Activated T-cell treated with anti-CD3 and anti-CD28 coated beads, Interleukin-2, amount 50 U/mL, for 24 hours (primary cell): ENCODE measurements around the gene BLOC1S3.
A peak's percentile ranks its signal among the peaks of the same experiment; 100 is the strongest.

ENCODE experiments used
- DNase-seq: peaks from one replicate; pipeline ENCODE4 v3.0.0-alpha.2; 2020
- H3K27ac Mint-ChIP-seq: 2 replicates; pipeline ENCODE4 v1.8.0; 2020; ENCODE audit warnings: mild to moderate bottlenecking, mixed read lengths
- H3K27me3 Mint-ChIP-seq: 2 replicates; pipeline ENCODE4 v1.8.0; 2020; ENCODE audit warnings: mixed read lengths
- H3K36me3 Mint-ChIP-seq: 2 replicates; pipeline ENCODE4 v1.8.0; 2020; ENCODE audit warnings: low read depth, mixed read lengths
- H3K4me1 Mint-ChIP-seq: 2 replicates; pipeline ENCODE4 v1.8.0; 2020; ENCODE audit warnings: low read depth, mixed read lengths
- H3K4me3 Mint-ChIP-seq: 2 replicates; pipeline ENCODE4 v1.8.0; 2020; ENCODE audit warnings: mild to moderate bottlenecking, moderate library complexity, mixed read lengths
- H3K9me3 Mint-ChIP-seq: 2 replicates; pipeline ENCODE4 v1.8.0; 2020; ENCODE audit warnings: mixed read lengths

BLOC1S3 gene

DNA sequence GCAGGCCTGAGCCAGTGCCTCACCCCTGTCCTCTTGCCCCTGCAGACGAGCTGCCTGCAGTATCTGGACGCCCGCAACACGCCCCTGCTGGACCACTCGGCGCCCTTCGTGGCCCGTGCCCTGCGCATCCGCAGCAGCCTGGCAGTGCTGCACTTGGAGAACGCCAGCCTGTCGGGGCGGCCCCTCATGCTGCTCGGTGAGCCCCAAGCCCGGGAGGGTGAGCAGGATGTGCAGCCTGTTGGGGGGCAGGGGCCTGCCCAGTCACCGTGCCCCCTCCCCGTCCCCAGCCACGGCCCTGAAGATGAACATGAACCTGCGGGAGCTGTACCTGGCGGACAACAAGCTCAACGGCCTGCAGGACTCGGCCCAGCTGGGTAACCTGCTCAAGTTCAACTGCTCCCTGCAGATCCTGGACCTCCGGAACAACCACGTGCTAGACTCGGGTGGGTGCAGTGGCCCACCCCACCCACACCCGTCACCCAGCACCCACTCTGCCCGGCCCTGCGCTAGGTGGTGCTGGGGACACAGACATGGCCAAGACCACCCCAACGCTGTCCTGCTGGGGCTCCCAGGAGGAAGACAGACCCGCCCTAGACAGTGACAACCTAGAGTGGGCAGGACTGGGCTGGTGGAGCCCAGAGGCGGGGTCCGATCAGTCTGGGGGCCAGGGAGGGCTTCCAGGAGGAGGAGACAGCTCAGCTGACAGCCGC lies 36.4 kb upstream of the BLOC1S3 start:
- Mint-ChIP-seq H3K4me3 (no peak overlapping the region), H3K9me3 (no peaks in the 10 kb centered on the region), H3K4me1 (peaks cover 2% of the 10 kb centered on the region), H3K27me3 (no peaks in the 10 kb centered on the region), H3K36me3 (peaks cover 38% of the 10 kb centered on the region), H3K27ac (no peak overlapping the region)
- DNase-seq: no peak

DNA sequence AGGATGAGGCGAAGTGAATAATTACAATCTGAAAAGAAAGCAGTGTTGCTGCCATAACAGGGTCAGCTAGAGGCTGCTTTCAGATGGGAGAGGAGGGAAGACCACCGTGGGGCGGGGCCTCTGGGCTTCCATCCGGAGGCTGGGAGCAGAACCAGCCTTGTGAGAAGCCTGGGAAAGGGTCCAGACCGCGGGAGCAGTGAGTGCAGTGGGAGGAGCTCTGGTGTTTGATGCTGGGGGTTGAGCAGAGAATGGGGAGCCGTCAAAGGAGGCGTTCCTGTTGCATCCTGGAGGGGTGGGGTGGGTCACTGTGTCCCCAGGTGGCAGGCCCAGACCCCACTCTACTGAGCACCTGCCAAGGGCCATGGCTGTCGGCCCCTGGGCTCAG lies 35.9 kb upstream of the BLOC1S3 start:
- Mint-ChIP-seq H3K4me3 (no peak overlapping the region), H3K27ac (peak overlapping the region; percentile 55), H3K9me3 (no peaks in the 10 kb centered on the region), H3K27me3 (no peaks in the 10 kb centered on the region), H3K36me3 (peaks cover 41% of the 10 kb centered on the region), H3K4me1 (peaks cover 2% of the 10 kb centered on the region)
- DNase-seq: no peak

DNA sequence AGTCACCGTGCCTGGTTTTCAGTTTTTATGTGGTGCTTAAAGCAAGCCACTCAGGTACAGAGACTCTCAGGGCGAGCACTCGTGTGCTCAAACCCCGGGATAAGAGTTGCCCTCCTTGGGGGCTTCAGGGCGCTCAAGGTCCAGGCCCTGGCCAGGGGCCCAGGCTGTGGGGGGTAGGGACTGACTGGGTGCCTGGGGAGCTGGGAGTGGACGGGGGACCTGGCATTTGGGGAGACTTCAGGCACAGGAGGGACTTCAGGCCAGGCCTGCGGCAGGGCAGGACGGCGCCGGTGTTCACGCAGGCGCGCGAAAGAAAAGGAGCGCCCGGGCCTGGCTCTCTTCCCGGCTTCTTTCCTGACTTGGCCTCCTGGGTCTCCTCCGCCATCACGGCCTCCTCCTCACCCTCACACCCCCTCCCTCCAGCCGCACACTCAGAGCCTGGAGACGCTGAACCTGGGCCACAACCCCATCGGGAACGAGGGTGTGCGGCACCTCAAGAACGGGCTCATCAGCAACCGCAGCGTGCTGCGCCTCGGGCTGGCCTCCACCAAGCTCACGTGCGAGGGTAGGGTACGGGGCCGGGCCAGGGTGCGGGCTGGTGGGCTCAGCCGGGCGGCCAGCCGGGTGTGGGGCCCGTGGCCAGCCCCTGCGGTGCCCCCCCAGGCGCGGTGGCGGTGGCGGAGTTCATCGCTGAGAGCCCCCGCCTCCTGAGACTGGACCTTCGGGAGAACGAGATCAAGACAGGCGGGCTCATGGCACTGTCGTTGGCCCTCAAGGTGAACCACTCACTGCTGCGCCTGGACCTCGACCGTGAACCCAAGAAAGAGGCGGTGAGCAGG lies 33.9 kb upstream of the BLOC1S3 start:
- peaks cover 43% of the 10 kb centered on the region for H3K36me3 Mint-ChIP-seq
- H3K9me3 Mint-ChIP-seq: no peaks in the 10 kb centered on the region
- no peak overlapping the region for H3K4me3 Mint-ChIP-seq
- H3K27me3 Mint-ChIP-seq: no peaks in the 10 kb centered on the region
- peaks cover 7% of the 10 kb centered on the region for H3K4me1 Mint-ChIP-seq
- H3K27ac Mint-ChIP-seq: no peak overlapping the region
- no peak for DNase-seq

DNA sequence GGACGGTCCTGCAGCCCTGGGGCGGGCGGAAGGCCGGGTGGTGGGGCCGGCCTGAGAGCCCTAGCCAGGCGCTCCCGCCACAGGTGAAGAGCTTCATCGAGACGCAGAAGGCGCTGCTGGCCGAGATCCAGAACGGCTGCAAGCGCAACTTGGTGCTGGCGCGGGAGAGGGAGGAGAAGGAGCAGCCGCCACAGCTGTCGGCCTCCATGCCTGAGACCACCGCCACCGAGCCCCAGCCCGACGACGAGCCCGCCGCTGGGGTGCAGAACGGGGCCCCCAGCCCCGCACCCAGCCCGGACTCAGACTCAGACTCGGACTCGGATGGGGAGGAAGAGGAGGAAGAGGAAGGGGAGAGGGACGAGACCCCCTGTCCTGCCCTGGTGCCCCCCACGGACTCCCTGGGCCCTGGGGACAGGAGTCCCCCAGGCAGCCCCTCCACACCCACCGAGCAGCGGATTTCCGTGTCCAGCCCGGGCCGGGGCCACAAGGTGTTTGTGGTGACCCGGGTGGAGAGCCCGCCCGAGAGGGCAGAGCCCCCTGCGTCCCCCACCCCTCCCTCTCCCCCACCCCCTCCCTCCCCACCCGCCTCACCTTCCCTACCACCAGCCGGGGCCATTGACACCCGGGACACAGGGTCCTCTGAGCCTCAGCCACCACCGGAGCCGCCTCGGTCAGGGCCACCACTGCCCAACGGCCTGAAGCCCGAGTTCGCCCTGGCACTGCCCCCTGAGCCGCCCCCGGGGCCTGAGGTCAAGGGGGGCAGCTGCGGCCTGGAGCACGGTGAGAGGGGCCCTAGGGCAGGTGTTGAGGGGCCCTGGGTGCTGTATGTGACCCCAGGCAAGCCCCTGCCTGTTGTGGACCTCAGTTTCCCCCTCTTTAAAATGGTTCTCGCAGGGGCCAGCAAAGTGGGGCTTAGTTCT lies 33.1 kb upstream of the BLOC1S3 start:
- Mint-ChIP-seq H3K27ac (no peak overlapping the region), H3K4me1 (peaks cover 7% of the 10 kb centered on the region), H3K27me3 (no peaks in the 10 kb centered on the region), H3K9me3 (no peaks in the 10 kb centered on the region), H3K4me3 (no peak overlapping the region), H3K36me3 (peaks cover 40% of the 10 kb centered on the region)
- DNase-seq: no peak

DNA sequence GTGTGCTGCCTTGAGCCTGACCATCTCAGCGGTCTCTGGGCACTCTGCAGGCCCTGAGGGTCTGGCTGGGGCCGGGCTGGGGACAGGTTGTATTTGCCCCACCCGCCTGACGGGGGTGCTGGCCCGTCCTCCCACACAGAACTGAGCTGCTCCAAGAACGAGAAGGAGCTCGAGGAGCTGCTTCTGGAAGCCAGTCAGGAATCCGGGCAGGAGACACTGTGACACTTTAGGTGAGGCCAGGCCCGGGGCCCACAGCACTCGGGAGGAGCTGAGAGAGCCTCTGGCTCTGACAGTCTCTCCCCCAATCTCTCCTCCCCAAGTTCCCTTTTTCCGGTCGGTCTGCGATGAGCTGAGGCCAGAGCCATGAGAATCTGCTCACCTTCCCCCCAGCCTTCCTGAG lies 32.3 kb upstream of the BLOC1S3 start:
- no peak overlapping the region for H3K4me3 Mint-ChIP-seq

DNA sequence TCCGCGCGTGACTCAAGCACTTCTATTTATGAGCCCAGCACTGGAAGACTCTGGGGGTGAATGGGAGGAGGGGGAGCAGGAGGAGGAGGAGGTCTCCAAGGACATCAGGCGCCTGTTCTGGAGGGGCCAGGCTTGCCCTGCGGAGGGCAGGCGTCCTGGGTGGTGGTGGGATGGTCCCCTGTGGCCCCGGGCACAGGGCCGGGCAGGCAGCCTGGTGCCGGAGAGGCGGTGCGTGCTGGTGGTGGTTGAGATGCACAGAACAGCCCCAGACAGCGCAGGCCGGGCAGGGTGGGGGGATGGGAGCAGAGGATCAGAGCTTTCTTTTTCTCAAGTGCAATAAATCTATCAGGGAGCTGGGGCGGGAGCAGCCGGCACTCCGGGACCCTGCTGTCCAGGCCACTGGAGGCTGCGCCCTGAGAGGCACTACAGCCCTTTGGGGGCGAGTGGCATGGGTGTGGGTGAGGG lies 31.8 kb upstream of the BLOC1S3 start:
- no peak overlapping the region for H3K27ac Mint-ChIP-seq
- peaks cover 29% of the 10 kb centered on the region for H3K36me3 Mint-ChIP-seq
- peaks cover 8% of the 10 kb centered on the region for H3K27me3 Mint-ChIP-seq
- no peaks in the 10 kb centered on the region for H3K9me3 Mint-ChIP-seq
- H3K4me1 Mint-ChIP-seq: peaks cover 12% of the 10 kb centered on the region
- H3K4me3 Mint-ChIP-seq: no peak overlapping the region
- DNase-seq: no peak

More for the DNA sequence above, 32.3 kb upstream of the BLOC1S3 start:
- peaks cover 2% of the 10 kb centered on the region for H3K27me3 Mint-ChIP-seq
- no peak for DNase-seq
- H3K36me3 Mint-ChIP-seq: peaks cover 34% of the 10 kb centered on the region
- H3K9me3 Mint-ChIP-seq: no peaks in the 10 kb centered on the region
- peaks cover 7% of the 10 kb centered on the region for H3K4me1 Mint-ChIP-seq
- H3K27ac Mint-ChIP-seq: no peak overlapping the region

DNA sequence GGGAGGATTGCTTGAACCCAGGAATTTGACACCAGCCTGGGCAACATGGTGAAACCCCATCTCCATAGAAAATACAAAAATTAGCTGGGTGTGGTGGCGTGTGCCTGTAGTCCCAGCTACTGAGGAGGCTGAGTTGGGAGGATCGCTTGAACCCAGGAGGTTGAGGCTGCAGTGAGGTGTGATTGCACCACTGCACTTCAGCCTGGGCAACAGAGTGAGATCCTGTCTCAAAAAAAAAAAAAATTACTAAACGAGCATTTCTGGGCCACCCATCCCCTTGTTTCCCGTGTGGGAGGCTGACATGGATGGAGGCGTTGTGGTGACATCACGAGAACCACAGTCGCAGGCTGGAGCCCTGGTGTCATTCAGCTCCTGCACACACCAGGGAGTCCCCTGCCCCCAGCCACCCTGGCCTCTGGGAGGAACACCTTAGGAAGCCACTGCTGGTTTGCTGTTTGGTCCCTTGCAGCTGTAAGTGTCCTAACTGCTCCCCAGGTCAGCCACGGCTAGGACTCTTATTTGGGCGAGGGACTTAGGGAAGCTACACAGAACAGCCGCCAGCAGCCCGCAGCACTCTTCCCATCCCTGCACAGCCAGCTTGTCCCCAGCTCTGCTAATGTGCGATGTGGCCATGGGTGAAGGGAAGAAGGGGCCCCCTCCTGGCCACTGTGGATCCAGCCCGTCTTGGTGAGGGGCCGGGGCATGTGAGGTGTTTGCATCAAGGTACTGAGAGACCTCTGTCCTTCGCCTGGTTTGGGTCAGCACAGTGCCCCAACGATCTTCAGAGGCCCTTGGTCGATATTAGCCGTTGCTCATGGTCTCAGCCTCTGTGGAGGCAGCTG lies 30.5 kb upstream of the BLOC1S3 start:
- Mint-ChIP-seq H3K4me3 (no peak overlapping the region), H3K27me3 (peaks cover 18% of the 10 kb centered on the region), H3K27ac (no peak overlapping the region), H3K36me3 (peaks cover 22% of the 10 kb centered on the region), H3K9me3 (peaks cover 4% of the 10 kb centered on the region), H3K4me1 (peaks cover 15% of the 10 kb centered on the region)
- DNase-seq: no peak

DNA sequence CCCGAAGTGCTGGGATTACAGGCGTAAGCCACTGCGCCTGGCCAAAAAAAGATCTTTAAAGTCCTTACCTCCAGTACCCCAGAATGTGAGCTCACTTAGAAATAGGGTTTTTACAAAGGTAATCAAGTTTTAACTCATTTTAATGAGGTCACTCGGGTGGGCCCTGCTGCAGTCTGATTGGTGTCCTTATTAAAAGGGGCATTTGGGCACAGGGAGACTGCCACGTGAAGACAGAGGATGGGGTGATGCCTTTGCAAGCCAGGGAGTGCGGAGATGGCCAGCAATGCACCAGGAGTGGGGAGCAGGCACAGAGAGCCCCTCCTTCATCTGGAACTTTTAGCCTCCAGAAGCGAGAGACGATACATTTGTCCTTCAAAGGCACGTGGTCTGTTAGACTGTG lies 29.5 kb upstream of the BLOC1S3 start:
- DNase-seq: no peak
- H3K4me3 Mint-ChIP-seq: no peak overlapping the region
- peaks cover 17% of the 10 kb centered on the region for H3K36me3 Mint-ChIP-seq
- H3K9me3 Mint-ChIP-seq: peaks cover 4% of the 10 kb centered on the region
- H3K27me3 Mint-ChIP-seq: peaks cover 24% of the 10 kb centered on the region
- no peak overlapping the region for H3K27ac Mint-ChIP-seq
- peaks cover 20% of the 10 kb centered on the region for H3K4me1 Mint-ChIP-seq

DNA sequence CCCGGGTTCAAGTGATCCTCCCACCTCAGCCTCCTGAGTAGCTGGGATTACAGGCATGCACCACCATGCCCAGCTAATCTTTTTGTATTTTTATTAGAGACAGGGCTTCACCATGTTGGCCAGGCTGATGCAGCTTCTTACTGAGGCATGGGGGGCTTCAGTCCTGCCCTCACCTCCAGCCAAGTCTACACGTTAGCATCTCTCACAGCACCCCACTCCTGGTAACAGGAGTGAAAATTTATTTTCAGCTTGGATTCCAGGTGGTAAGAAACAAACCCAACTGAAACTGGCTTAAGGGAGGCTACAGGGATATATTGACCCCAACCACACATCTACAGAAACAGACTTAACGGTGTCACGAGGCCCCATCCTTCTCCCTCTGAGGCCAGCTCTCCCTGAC lies 28.4 kb upstream of the BLOC1S3 start:
- H3K27ac Mint-ChIP-seq: no peak overlapping the region
- DNase-seq: no peak
- H3K4me1 Mint-ChIP-seq: peaks cover 24% of the 10 kb centered on the region
- H3K4me3 Mint-ChIP-seq: no peak overlapping the region
- H3K9me3 Mint-ChIP-seq: peaks cover 4% of the 10 kb centered on the region
- peaks cover 31% of the 10 kb centered on the region for H3K27me3 Mint-ChIP-seq
- H3K36me3 Mint-ChIP-seq: peaks cover 15% of the 10 kb centered on the region

DNA sequence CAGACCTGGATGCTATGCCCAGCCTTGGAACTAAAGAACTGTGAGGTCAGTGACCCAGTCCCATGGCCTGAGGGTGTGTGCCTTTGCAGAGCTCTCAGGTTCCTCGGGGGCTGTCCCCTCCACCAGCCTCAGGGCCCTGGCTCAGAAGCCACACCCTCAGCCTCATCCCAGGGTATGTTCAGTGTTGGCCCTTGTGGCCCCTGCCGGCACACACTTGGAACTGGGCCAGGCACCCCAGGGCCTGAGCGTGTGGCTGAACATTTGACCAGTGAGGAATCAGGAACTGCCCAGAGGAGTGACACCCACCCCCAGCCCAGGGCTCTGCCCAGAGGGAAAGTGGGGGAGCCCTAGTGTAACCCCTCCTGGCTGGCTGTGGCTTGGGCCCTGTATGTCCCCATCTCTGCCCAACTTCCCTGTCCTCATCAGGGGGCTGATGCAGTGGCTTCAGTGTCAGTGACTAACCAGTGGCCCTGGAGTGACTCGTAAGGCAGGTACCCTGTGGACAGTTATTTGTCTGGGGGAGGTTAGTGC lies 27.8 kb upstream of the BLOC1S3 start:
- H3K27me3 Mint-ChIP-seq: peaks cover 37% of the 10 kb centered on the region
- no peak overlapping the region for H3K4me3 Mint-ChIP-seq

DNA sequence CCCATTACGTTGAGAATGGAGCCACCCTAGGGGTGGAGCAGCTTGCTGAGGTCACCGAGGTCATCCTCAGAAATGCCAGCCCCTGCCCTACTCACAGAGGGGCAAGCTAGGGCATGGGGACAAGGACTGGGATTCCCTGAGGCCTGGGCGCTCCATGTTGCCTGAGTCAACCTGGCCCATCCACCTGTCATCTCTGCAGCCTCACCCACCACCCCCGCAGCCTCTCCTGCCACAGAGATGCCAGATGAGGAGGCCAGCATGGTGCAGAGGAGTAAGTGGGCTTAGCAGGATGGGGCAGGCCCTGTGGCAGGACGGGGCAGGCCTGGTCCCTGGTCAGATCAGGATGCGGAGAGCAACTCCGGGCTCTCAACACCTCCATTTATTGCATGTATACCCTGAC lies 27.3 kb upstream of the BLOC1S3 start:
- Mint-ChIP-seq H3K27me3 (peaks cover 37% of the 10 kb centered on the region), H3K27ac (peak overlapping the region; percentile 47), H3K9me3 (peaks cover 4% of the 10 kb centered on the region), H3K4me1 (peaks cover 24% of the 10 kb centered on the region), H3K4me3 (no peak overlapping the region), H3K36me3 (peaks cover 11% of the 10 kb centered on the region)
- DNase-seq: no peak

More for the DNA sequence above, 27.8 kb upstream of the BLOC1S3 start:
- Mint-ChIP-seq H3K9me3 (peaks cover 4% of the 10 kb centered on the region), H3K27ac (no peak overlapping the region), H3K4me1 (peaks cover 24% of the 10 kb centered on the region), H3K36me3 (peaks cover 15% of the 10 kb centered on the region)
- no peak for DNase-seq

DNA sequence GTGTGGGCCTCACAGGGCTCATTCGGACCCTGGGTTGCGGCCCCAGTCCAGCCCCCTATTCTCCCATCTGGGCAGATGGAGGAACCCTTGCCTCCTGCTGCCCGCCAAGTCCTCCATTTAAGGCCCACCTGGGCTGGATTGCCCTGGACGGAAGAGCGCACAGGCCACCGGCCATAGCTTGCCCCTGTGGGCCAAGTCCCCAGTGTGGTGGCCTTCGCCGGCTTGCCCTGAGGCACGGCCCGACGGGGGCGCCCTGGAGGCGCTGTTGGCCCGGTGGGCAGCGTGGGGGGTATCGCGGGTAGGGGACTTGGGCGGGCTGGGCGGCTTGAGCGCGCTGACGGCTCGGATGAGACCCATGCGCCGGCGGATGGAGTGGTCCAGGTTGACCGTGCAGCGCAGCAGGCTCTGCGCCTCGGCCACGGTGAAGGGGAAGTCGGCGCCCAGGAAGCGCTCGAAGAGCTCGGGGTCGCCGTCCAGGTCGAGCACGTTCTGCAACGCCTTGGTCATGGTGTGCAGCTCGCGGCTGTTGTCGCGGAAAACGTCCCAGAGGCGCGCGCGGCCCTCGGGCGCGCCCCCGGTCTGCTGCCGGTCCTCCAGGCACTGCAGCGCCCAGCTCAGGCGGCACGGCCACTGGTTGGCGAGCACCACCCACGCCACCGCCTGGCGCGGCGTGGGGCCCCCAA lies 26.6 kb upstream of the BLOC1S3 start:
- peaks cover 4% of the 10 kb centered on the region for H3K9me3 Mint-ChIP-seq
- H3K4me3 Mint-ChIP-seq: no peak overlapping the region
- H3K4me1 Mint-ChIP-seq: peaks cover 24% of the 10 kb centered on the region
- DNase-seq: no peak
- H3K27me3 Mint-ChIP-seq: peaks cover 38% of the 10 kb centered on the region
- H3K27ac Mint-ChIP-seq: peak overlapping the region; percentile 47
- H3K36me3 Mint-ChIP-seq: peaks cover 8% of the 10 kb centered on the region
